ENCODE measurements around the gene NOL6. TPM values are rescaled to one million over a fixed set of nuclear protein-coding genes. Genes with fewer than 3 reads are reported as not detected.
"Not testable (repeated sequence)": the region's sequence is repeated elsewhere in the genome, so short reads cannot be mapped to it uniquely, and the experiment has no call there.

Gene NOL6, protein sequence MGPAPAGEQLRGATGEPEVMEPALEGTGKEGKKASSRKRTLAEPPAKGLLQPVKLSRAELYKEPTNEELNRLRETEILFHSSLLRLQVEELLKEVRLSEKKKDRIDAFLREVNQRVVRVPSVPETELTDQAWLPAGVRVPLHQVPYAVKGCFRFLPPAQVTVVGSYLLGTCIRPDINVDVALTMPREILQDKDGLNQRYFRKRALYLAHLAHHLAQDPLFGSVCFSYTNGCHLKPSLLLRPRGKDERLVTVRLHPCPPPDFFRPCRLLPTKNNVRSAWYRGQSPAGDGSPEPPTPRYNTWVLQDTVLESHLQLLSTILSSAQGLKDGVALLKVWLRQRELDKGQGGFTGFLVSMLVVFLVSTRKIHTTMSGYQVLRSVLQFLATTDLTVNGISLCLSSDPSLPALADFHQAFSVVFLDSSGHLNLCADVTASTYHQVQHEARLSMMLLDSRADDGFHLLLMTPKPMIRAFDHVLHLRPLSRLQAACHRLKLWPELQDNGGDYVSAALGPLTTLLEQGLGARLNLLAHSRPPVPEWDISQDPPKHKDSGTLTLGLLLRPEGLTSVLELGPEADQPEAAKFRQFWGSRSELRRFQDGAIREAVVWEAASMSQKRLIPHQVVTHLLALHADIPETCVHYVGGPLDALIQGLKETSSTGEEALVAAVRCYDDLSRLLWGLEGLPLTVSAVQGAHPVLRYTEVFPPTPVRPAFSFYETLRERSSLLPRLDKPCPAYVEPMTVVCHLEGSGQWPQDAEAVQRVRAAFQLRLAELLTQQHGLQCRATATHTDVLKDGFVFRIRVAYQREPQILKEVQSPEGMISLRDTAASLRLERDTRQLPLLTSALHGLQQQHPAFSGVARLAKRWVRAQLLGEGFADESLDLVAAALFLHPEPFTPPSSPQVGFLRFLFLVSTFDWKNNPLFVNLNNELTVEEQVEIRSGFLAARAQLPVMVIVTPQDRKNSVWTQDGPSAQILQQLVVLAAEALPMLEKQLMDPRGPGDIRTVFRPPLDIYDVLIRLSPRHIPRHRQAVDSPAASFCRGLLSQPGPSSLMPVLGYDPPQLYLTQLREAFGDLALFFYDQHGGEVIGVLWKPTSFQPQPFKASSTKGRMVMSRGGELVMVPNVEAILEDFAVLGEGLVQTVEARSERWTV
- polyA plus RNA-seq (ENCODE audit: insufficient read length in 3 of 3): 10 to 100 TPM; 23.6 to 26.4 (median 25.2) TPM
- long read RNA-seq, donor 1, full-length matches to known transcripts: 1 of 1 reads
- long read RNA-seq, donor 1, partial matches to known transcripts: 0 of 1 reads
- long read RNA-seq, donor 1, other reads (novel, unspliced or antisense): 0 of 1 reads
- long read RNA-seq, donor 2: 0 reads
- long read RNA-seq, donor 3, full-length matches to known transcripts: 2 of 2 reads
- long read RNA-seq, donor 3, partial matches to known transcripts: 0 of 2 reads
- long read RNA-seq, donor 3, other reads (novel, unspliced or antisense): 0 of 2 reads
- long read RNA-seq, donor 4, partial matches to known transcripts: 0 of 1 reads
- long read RNA-seq, donor 4, other reads (novel, unspliced or antisense): 0 of 1 reads
- long read RNA-seq, donor 5: 0 reads
- long read RNA-seq, donor 6: 0 reads
- long read RNA-seq, donor 7: 0 reads
- long read RNA-seq, donor 8, full-length matches to known transcripts: 1 of 1 reads
- long read RNA-seq, donor 8, partial matches to known transcripts: 0 of 1 reads
- long read RNA-seq, donor 8, other reads (novel, unspliced or antisense): 0 of 1 reads
- long read RNA-seq, donor 9: 0 reads
- long read RNA-seq, donor 10: 0 reads
- long read RNA-seq, donor 11: 0 reads
- long read RNA-seq, donor 12: 0 reads
- long read RNA-seq, donor 13: 0 reads
- long read RNA-seq, donor 14: 0 reads
- long read RNA-seq, donor 15, partial matches to known transcripts: 0 of 1 reads
- long read RNA-seq, donor 15, other reads (novel, unspliced or antisense): 0 of 1 reads
- long read RNA-seq, donor 16: 0 reads

- DNase-seq (ENCODE audit: extremely low read depth in 1 of 11, low read depth in 9 of 11, low spot score in 4 of 11): peak; percentile 96 to 100 (median 99)
These were observed at the start of gene NOL6 for GRCh38 chr9:33473643-33474352. TSS of gene NOL6 (minus strand) at chr9:33473924. CDS start at chr9:33473842, 82 bp downstream.

GRCh38 chr9:33521861-33522260, 48.1 kb upstream of the NOL6 start:
- not testable (repeated sequence) for DNase-seq (ENCODE audit: extremely low read depth in 1 of 11, low read depth in 9 of 11, low spot score in 4 of 11)

DNA sequence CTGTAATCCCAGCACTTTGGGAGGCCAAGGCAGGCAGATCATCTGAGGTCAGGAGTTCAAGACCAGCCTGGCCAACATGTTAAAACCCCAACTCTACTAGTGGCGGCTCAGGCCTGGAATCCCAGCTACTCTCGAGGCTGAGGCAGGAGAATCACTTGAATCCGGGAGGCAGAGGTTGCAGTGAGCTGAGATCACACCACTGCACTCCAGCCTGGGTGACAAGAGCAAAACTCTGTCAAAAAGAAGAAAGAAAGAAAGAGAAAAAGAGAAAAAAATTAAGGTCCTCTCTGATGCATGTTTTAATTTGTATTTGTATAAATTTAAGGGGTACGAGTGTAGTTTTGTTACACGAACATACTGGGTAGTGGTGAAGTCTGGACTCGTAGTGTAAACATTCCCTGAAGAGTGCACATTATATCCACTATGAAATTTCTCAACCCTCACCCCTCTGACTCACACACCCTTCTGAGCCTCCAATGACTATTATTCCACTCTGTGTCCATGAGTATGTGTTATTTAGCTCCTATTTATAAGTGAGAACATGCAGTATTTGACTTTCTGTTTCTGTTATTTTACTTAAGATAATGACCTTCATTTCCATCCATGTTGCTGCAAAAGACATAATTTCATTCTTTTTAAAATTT, 44.3 kb upstream of the NOL6 start:
- not testable (repeated sequence) for DNase-seq (ENCODE audit: extremely low read depth in 1 of 11, low read depth in 9 of 11, low spot score in 4 of 11)

GRCh38 chr9:33517373-33517772, 43.6 kb upstream of the NOL6 start:
- no peak for DNase-seq (ENCODE audit: extremely low read depth in 1 of 11, low read depth in 9 of 11, low spot score in 4 of 11)

- not testable (repeated sequence) for DNase-seq (ENCODE audit: extremely low read depth in 1 of 11, low read depth in 9 of 11, low spot score in 4 of 11)
These were observed 42.7 kb upstream of the NOL6 start for GRCh38 chr9:33516397-33516796.

DNA sequence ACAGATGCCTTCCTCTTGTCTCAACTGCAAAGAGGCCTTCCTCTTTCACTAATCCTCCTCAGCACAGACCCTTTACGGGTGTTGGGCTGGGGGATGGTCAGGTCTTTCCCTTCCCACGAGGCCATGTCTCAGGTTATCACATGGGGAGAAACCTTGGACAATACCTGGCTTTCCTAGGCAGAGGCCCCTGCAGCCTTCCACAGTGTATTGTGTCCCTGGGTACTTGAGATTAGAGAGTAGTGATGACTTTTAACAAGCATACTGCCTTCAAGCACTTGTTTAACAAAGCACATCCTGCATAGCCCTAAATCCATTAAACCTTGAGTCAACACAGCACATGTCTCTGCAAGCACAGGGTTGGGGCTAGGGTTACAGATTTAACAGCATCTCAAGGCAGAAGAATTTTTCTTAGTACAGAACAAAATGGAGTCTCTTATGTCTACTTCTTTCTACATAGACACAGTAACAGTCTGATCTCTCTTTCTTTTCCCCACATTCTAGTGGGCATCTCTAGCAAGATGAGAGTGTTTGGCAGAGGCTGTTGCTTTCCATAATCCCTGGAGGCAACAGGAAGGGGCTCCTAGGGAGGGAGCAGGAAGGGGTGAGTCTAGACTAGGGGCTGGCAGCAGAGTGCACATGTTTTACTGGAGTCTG, 41.7 kb upstream of the NOL6 start:
- DNase-seq (ENCODE audit: extremely low read depth in 1 of 11, low read depth in 9 of 11, low spot score in 4 of 11): not testable (repeated sequence)

GRCh38 chr9:33512535-33512934, 38.8 kb upstream of the NOL6 start:
- not testable (repeated sequence) for DNase-seq (ENCODE audit: extremely low read depth in 1 of 11, low read depth in 9 of 11, low spot score in 4 of 11)

- DNase-seq (ENCODE audit: extremely low read depth in 1 of 11, low read depth in 9 of 11, low spot score in 4 of 11): not testable (repeated sequence)
These were observed 37.4 kb upstream of the NOL6 start for GRCh38 chr9:33511184-33511517.

- DNase-seq (ENCODE audit: extremely low read depth in 1 of 11, low read depth in 9 of 11, low spot score in 4 of 11): peak in 10 of 11 donors; percentile 36 to 63 (median 56)
These were observed 36.8 kb upstream of the NOL6 start for GRCh38 chr9:33510262-33511183.

GRCh38 chr9:33506626-33507370, 33.1 kb upstream of the NOL6 start:
- DNase-seq (ENCODE audit: extremely low read depth in 1 of 11, low read depth in 9 of 11, low spot score in 4 of 11): no peak

DNA sequence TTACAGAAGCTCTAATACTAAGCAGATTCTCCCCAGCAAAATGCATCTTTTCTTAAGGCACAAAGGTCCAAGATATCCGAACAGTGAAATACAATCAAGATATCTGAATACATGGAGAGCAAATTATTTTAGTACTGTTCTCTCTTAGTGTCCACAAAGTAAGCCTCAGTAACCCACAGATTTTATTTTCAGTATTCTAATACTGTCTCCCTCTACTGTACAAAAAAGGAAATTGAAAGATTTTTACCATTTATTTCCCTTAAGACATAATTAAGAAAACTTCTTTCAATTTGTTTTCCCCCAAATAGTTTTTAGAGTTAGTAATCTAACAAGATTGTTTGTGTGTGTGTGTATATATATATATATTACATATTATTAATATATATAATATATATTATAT, 24.7 kb upstream of the NOL6 start:
- no peak for DNase-seq (ENCODE audit: extremely low read depth in 1 of 11, low read depth in 9 of 11, low spot score in 4 of 11)

DNA sequence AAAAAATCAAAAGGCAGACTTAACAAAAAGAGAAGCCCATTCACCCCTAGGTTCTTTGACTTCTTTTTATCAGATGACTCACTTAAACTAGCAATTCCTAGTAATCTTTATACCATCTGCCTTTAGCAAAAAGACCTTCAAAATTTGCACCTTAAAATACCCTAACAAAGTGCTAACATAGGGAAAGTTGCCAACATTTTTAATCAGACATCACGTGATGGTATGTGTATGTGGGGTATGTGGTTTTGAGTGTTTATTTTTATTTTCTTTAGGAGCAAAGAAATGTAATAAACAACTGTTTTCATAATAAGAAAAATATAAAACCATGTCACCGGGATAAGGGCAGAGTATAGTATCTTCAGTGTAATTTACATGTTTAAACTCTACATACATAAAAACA, 20.1 kb upstream of the NOL6 start:
- not testable (repeated sequence) for DNase-seq (ENCODE audit: extremely low read depth in 1 of 11, low read depth in 9 of 11, low spot score in 4 of 11)

DNA sequence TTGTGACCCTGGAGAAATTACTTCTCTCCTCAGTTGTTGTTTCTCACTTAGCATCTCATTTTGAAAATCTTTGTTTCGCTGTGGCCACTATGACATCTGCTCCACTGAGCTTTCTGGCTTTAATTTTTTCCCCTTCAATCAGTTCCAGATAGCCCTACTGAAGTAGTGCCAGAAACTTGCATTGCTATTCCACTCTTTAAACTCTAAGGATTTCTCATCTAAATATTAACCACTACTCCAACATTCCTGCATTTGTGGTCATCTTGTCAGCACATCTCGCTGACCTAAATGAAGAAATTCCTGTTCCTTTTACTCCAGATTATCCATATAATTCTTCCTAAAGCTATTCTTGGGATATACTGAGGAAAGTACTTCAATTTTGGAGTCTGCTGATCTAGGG, 15.3 kb upstream of the NOL6 start:
- no peak for DNase-seq (ENCODE audit: extremely low read depth in 1 of 11, low read depth in 9 of 11, low spot score in 4 of 11)

DNA sequence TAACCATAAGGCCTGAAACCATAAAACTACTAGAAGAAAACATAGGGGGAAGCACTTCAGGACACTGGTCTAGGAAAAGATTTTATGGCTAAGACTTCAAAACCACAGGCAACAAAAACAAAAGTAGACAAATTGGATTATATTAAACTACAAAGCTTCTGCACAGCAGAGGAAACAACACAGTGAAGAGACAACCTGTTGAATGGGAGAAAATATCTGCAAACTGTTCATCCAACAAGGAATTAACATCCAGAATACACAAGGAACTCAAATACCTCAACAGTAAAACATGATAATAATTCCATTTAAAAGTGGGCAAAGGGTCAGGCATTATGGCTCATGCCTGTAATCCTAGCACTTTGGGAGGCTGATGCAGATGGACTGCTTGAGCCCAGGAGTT, 11.6 kb upstream of the NOL6 start:
- not testable (repeated sequence) for DNase-seq (ENCODE audit: extremely low read depth in 1 of 11, low read depth in 9 of 11, low spot score in 4 of 11)

DNA sequence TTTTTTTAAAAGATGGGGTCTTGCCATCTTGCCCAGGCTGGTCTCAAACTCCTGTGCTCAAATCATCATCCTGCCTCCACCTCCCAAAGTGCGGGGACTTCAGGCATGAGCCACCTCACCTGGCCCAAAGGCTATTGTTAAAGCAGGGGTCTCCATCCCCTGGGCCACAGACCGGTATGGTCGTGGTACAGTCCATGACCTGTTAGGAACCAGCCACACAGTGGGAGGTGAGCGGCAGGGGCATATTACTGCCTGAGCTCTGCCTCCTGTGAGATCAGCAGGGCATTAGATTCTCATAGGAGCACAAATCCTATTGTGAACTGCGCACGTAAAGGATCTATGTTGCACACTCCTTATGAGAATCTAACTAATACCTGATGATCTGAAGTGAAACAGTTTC, 7.3 kb upstream of the NOL6 start:
- no peak for DNase-seq (ENCODE audit: extremely low read depth in 1 of 11, low read depth in 9 of 11, low spot score in 4 of 11)
